ENCODE data around the gene KRT83. TPM values are rescaled to one million over a fixed set of nuclear protein-coding genes. Genes with fewer than 3 reads are reported as not detected.

Gene KRT83
- polyA plus RNA-seq, 3 donors = not detected

- H3K79me2 ChIP-seq (ENCODE audit: insufficient read depth, low read length) = no peaks in the 10 kb centered on the region
- WGBS (ENCODE audit: insufficient coverage) = 82% methylated on average over 4 of the region's 6 CpGs
- no peak overlapping the region for H3K4me3 ChIP-seq (replicated peaks in 1 of 3; ENCODE audit: low read depth in 2 of 3, low read length in 3 of 3)
- no peaks in the 10 kb centered on the region for H3K4me1 ChIP-seq (ENCODE audit: control insufficient read depth in 1 of 2, insufficient read depth in 2 of 2, low read length in 2 of 2)
- peaks cover 8 to 19% (median 9%) of the 10 kb centered on the region in 3 donors for H3K27me3 Mint-ChIP-seq (ENCODE audit: low read depth in 3 of 3)
- H3K4me1 Mint-ChIP-seq = no peaks in the 10 kb centered on the region
- H3K36me3 Mint-ChIP-seq = no peaks in the 10 kb centered on the region
- peak overlapping the region in 1 of 7 donors; percentile 15 for H3K27ac Mint-ChIP-seq
- H3K4me3 Mint-ChIP-seq = no peak overlapping the region
- H4K20me1 ChIP-seq (ENCODE audit: insufficient read depth, low read length) = no peaks in the 10 kb centered on the region
- H3K36me3 ChIP-seq (replicated peaks in 1 of 2; ENCODE audit: control insufficient read depth in 1 of 2, insufficient read depth in 2 of 2, low read length in 2 of 2) = no peaks in the 10 kb centered on the region
- no peaks in the 10 kb centered on the region for H3K9me3 ChIP-seq (replicated peaks in 1 of 2; ENCODE audit: control insufficient read depth in 1 of 2, insufficient read depth in 1 of 2, low read length in 2 of 2)
- intact Hi-C loops (cut with micrococcal nuclease) = no loop called here
- H2AFZ ChIP-seq (ENCODE audit: insufficient read depth, low read depth, low read length, poor library complexity, severe bottlenecking) = no peak overlapping the region
- no peak for DNase-seq
- no peaks in the 10 kb centered on the region for H3K27me3 ChIP-seq (ENCODE audit: control insufficient read depth in 2 of 2, insufficient read depth in 2 of 2, low read length in 2 of 2)
- no peak overlapping the region for H3K9ac ChIP-seq (ENCODE audit: insufficient read depth, low read length, poor library complexity, severe bottlenecking)
- no peak overlapping the region for H3K27ac ChIP-seq (ENCODE audit: low read depth in 1 of 2, low read length in 2 of 2)
- TF ChIP-seq CTCF (IDR thresholded peaks at IDR 0.05) = no peak
- no peaks in the 10 kb centered on the region for H3K9me3 Mint-ChIP-seq
- no peak overlapping the region for H3K4me2 ChIP-seq (replicated peaks; ENCODE audit: extremely low read depth, low read length, poor library complexity, severe bottlenecking)
Observed at GRCh38 chr12:52367876-52368275, 46.7 kb upstream of the KRT83 start.

- no peaks in the 10 kb centered on the region for H3K9me3 ChIP-seq (replicated peaks in 1 of 2; ENCODE audit: control insufficient read depth in 1 of 2, insufficient read depth in 1 of 2, low read length in 2 of 2)
- 87% methylated on average over 36 of the region's 42 CpGs for WGBS (ENCODE audit: insufficient coverage)
- no peaks in the 10 kb centered on the region for H3K79me2 ChIP-seq (ENCODE audit: insufficient read depth, low read length)
- Mint-ChIP-seq H3K36me3 (no peaks in the 10 kb centered on the region), H3K27me3 (ENCODE audit: low read depth in 3 of 3) (peaks cover 8 to 17% (median 9%) of the 10 kb centered on the region in 3 donors), H3K9me3 (no peaks in the 10 kb centered on the region), H3K4me3 (no peak within 1 kb of the TSS), H3K4me1 (no peaks in the 10 kb centered on the region), H3K27ac (peak within 1 kb of the TSS in 2 of 7 donors; percentile 15 to 37)
- no peaks in the 10 kb centered on the region for H3K36me3 ChIP-seq (replicated peaks in 1 of 2; ENCODE audit: control insufficient read depth in 1 of 2, insufficient read depth in 2 of 2, low read length in 2 of 2)
- no peak for DNase-seq
- intact Hi-C loops (cut with micrococcal nuclease) = no loop called here
- no peaks in the 10 kb centered on the region for H3K27me3 ChIP-seq (ENCODE audit: control insufficient read depth in 2 of 2, insufficient read depth in 2 of 2, low read length in 2 of 2)
- no peaks in the 10 kb centered on the region for H4K20me1 ChIP-seq (ENCODE audit: insufficient read depth, low read length)
- TF ChIP-seq CTCF (IDR thresholded peaks at IDR 0.05) = no peak
- H2AFZ ChIP-seq (ENCODE audit: insufficient read depth, low read depth, low read length, poor library complexity, severe bottlenecking) = no peak within 1 kb of the TSS
- H3K9ac ChIP-seq (ENCODE audit: insufficient read depth, low read length, poor library complexity, severe bottlenecking) = no peak within 1 kb of the TSS
- no peaks in the 10 kb centered on the region for H3K4me1 ChIP-seq (ENCODE audit: control insufficient read depth in 1 of 2, insufficient read depth in 2 of 2, low read length in 2 of 2)
- no peak within 1 kb of the TSS for H3K27ac ChIP-seq (ENCODE audit: low read depth in 1 of 2, low read length in 2 of 2)
- H3K4me3 ChIP-seq (replicated peaks in 1 of 3; ENCODE audit: low read depth in 2 of 3, low read length in 3 of 3) = no peak within 1 kb of the TSS
- no peak within 1 kb of the TSS for H3K4me2 ChIP-seq (replicated peaks; ENCODE audit: extremely low read depth, low read length, poor library complexity, severe bottlenecking)
Observed at GRCh38 chr12:52366738-52367485, 45.7 kb upstream of the KRT83 start, which contains the start of gene KRT85. KRT85 (minus strand) TSS chr12:52367481; CDS start chr12:52367405, 76 bp downstream.

Measured in CD14-positive monocyte (primary cell).